ENCODE results near the gene TAF4.

Gene TAF4

DNA sequence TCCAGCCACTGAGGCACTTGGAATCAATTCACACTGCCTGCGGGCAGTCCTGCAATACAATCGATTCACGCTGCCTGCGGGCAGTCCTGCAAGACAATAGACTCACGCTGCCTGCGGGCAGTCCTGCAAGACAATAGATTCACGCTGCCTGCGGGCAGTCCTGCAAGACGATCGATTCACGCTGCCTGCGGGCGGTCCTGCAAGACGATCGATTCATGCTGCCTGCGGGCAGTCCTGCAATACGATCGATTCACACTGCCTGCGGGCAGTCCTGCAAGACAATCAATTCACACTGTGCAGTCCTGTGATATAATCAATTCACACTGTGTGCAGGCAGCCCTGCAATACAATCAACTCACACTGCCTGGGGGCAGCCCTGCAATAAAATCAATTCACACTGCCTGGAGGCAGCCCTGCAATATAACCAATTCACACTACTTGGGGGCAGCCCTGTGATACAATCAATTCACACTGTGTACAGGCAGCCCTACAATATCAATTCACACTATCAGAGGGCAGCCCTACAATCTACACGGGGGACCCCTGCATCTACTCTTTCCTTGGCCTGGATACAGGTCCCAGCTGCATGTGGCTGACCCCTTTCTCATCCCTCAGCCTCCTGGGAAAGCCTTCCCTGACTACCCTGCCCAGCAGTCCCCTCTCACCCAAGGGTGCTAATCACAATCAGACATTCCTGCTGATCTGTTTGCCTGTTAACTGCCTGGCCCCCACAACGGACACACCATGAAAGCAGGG lies 10.4 kb downstream of the TAF4 start:
- no peak overlapping the region for H3K9ac ChIP-seq (ENCODE audit: low read depth, low read length)
- no peak overlapping the region for H3K27ac ChIP-seq (ENCODE audit: low read depth, low read length)
- H3K27me3 ChIP-seq (ENCODE audit: insufficient read depth, low read length): no peaks in the 10 kb centered on the region
- no peaks in the 10 kb centered on the region; the same call in 1 of the 2 replicates for H3K36me3 ChIP-seq (ENCODE audit: insufficient read depth, low read length)
- no peaks in the 10 kb centered on the region for H3K4me1 ChIP-seq (ENCODE audit: insufficient read depth, low read length)
- no peaks in the 10 kb centered on the region for H3K9me3 ChIP-seq (ENCODE audit: insufficient read depth, low read depth, low read length)
- no peak overlapping the region for H3K4me3 ChIP-seq (ENCODE audit: low read length)
- 93% methylated on average over 21 of the region's 21 CpGs for WGBS

DNA sequence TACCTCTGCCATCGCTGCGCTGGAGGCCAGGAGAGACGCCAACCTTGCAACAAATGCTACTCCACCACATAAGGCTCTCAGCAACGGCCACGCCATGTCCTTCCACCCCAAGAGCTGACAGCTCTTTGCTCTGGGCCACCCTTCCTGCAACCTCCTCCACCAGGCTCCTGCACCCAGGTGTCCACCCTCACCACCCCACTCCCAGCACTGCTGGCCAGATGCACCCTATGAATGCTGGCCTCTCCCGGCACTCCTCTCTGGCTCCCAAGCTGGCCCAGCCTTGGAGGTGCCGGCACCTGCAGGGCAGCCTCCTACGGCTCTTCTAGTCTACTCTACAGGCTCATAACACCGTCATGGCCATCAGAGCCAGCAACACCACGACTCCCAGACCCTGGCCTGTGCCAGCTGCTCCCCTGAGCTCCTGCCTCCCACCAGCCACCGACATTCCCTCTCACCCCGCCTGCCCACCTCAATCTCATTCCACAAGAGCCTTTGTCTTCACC lies 11.2 kb downstream of the TAF4 start:
- no peak overlapping the region for H3K4me3 ChIP-seq (ENCODE audit: low read length)
- WGBS: 94% methylated on average over 12 of the region's 12 CpGs
- no peak overlapping the region for H3K27ac ChIP-seq (ENCODE audit: low read depth, low read length)
- H3K36me3 ChIP-seq (ENCODE audit: insufficient read depth, low read length): no peaks in the 10 kb centered on the region; the same call in 1 of the 2 replicates
- H3K9me3 ChIP-seq (ENCODE audit: insufficient read depth, low read depth, low read length): no peaks in the 10 kb centered on the region
- no peaks in the 10 kb centered on the region for H3K27me3 ChIP-seq (ENCODE audit: insufficient read depth, low read length)
- no peak overlapping the region for H3K9ac ChIP-seq (ENCODE audit: low read depth, low read length)
- no peaks in the 10 kb centered on the region for H3K4me1 ChIP-seq (ENCODE audit: insufficient read depth, low read length)

DNA sequence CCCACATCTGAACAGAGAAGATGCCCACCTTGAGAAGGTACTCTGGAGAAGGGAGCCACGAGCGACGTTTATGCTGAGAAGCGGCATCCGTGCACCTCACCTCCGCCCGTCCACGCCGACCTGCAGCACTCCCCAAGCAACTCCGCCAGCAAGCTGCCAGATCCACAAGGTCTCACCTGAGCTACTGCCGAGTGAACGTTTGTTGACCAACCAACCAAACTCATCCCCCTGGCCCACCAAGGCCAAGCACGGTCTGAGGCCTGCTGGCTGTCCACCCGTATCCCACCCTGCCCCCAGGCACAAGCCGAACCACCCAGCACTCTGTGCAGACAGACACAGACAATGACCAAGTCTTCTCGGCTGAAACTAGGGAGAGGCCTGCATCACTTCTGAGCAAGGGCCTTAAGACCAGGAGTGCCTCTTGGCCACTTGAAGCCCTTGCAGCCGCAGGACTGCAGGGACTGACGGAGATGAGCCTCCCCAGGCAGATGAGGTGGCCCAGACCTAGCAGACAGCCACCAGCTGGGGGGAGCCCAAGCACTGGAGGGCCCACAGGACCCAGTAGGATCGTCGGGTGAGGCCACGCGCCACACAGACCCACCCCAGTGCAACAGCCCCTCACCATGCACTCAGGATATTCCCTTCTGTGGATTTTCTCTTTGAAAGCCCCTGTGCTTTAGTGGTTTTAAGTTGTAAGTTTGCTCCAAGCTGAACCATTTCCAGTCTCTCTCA lies 12.1 kb downstream of the TAF4 start:
- Histone ChIP-seq H3K9ac (ENCODE audit: low read depth, low read length) (peak overlapping the region; percentile 17; the same call in 1 of the 2 replicates), H3K4me1 (ENCODE audit: insufficient read depth, low read length) (no peaks in the 10 kb centered on the region), H3K4me3 (ENCODE audit: low read length) (no peak overlapping the region), H3K9me3 (ENCODE audit: insufficient read depth, low read depth, low read length) (no peaks in the 10 kb centered on the region), H3K27ac (ENCODE audit: low read depth, low read length) (no peak overlapping the region), H3K36me3 (ENCODE audit: insufficient read depth, low read length) (no peaks in the 10 kb centered on the region; the same call in 1 of the 2 replicates), H3K27me3 (ENCODE audit: insufficient read depth, low read length) (no peaks in the 10 kb centered on the region)
- WGBS: 95% methylated on average over 22 of the region's 22 CpGs

DNA sequence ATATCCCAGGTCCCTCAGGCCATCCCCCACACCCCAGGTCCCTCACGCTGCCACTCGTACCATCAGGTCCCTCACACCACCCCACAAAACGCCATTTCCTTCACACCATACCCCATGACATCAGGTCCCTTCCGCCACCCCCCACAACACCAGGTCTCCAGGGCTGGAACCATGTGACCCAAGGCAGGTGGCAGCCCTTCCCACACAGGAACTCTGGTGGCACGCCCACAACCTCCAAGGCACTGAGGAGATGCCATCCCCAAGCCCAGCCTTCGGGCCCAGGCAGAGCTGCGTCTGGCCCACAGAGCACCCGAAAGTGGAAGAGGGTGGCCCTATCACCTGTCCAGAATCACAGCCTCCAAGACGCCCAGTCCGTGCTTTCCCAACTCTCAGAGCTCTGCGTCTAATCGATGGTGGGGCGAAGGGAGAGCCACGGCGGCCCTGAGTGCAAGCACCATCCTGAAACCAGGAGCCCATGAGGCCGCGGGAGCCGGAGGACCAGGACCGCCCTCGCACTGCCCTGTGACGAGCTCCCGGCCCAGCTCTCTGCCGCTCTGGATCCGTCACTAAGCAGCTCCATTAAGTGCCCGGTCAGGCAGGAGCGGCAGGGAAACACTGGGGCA lies 12.7 kb downstream of the TAF4 start:
- Histone ChIP-seq H3K27me3 (ENCODE audit: insufficient read depth, low read length) (no peaks in the 10 kb centered on the region), H3K4me1 (ENCODE audit: insufficient read depth, low read length) (no peaks in the 10 kb centered on the region), H3K4me3 (ENCODE audit: low read length) (no peak overlapping the region), H3K9ac (ENCODE audit: low read depth, low read length) (peak overlapping the region; percentile 17; the same call in 1 of the 2 replicates), H3K36me3 (ENCODE audit: insufficient read depth, low read length) (no peaks in the 10 kb centered on the region; the same call in 1 of the 2 replicates), H3K9me3 (ENCODE audit: insufficient read depth, low read depth, low read length) (no peaks in the 10 kb centered on the region), H3K27ac (ENCODE audit: low read depth, low read length) (no peak overlapping the region)
- 94% methylated on average over 26 of the region's 26 CpGs for WGBS

DNA sequence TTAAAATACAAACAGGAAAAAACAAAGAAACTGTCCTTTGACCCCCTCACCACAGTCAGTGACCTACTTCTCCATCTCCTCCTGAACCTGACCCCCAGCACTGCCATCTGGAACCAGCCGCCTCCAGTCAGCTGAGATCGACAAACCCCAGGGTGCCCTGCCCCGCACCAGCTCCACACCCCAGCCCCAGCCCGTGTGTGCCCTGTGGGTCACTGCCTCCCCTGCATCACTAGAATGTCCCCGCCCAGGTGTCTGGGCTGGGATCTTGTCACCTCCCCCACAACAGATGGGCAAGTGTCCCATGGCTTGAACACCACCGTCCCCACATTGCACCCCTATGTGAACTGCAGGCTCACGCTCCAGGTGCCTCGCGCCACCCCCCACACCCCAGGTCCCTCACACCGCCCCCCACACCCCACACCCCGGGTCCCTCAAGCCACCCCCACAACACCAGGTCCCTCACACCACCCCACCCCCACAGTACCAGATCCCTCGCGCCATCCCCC lies 13.3 kb downstream of the TAF4 start:
- Histone ChIP-seq H3K4me3 (ENCODE audit: low read length) (no peak overlapping the region), H3K27me3 (ENCODE audit: insufficient read depth, low read length) (no peaks in the 10 kb centered on the region), H3K9me3 (ENCODE audit: insufficient read depth, low read depth, low read length) (no peaks in the 10 kb centered on the region), H3K4me1 (ENCODE audit: insufficient read depth, low read length) (no peaks in the 10 kb centered on the region), H3K27ac (ENCODE audit: low read depth, low read length) (no peak overlapping the region), H3K9ac (ENCODE audit: low read depth, low read length) (no peak overlapping the region), H3K36me3 (ENCODE audit: insufficient read depth, low read length) (no peaks in the 10 kb centered on the region; the same call in 1 of the 2 replicates)
- 92% methylated on average over 12 of the region's 13 CpGs for WGBS

DNA sequence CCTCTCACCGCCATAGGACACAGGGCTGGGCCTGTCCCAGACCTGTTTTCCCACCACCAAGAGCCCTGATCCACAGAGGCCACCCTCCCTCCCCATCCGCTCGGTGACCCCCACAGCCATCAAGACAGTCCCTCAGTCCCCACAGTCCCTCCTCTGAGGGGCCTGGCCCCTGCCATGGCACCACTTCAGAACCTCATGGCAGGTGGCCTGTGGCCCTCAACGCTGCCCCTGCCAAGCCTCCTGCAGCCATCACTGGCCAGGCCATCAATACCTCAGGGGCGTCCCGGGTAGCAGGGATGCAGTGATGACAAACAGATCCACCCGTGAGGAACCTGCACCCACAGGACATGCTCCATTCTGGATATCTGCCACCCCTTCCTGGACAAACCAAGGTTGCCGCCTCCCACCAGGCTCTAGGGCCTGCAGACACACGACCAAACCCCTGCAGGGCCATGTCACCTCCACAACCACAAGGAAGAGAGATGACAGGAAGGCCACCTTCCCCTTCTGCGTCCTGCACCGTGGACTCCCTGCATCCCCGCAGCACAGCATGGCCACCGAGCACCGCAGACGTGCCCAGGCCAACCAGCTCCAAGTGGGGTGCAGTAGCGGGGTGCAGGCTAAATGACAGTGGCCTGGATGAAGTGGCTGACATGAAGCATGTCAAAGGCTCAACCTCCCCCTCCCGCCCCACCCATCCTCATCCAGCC lies 14.0 kb downstream of the TAF4 start:
- 90% methylated on average over 17 of the region's 17 CpGs for WGBS

DNA sequence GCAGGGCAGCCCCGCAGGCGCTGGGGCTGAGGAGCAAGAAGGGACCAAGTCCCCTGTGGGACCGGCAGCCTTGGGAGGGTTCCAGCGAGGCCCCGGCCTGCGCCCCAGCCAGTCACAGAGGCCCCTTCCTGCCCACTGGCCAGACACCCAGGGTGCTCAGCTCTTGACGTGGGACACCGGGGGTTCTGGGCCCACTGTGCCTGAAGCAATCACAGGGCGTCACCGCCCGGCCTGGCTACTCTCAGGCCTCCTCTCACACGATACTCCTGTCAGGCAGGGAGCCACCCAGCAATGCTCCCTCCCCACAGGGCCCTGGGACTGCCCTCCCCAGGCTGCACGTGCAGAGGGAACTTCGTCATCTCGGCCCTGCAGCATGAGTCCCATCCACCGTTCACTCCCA lies 14.5 kb downstream of the TAF4 start:
- Histone ChIP-seq H3K9me3 (ENCODE audit: insufficient read depth, low read depth, low read length) (no peaks in the 10 kb centered on the region), H3K4me1 (ENCODE audit: insufficient read depth, low read length) (peaks cover 2% of the 10 kb centered on the region; the same call in 1 of the 2 replicates)
- WGBS: 88% methylated on average over 16 of the region's 16 CpGs

More for the DNA sequence above, 14.0 kb downstream of the TAF4 start:
- Histone ChIP-seq H3K9ac (ENCODE audit: low read depth, low read length) (no peak overlapping the region), H3K27me3 (ENCODE audit: insufficient read depth, low read length) (no peaks in the 10 kb centered on the region), H3K4me3 (ENCODE audit: low read length) (no peak overlapping the region), H3K36me3 (ENCODE audit: insufficient read depth, low read length) (no peaks in the 10 kb centered on the region; the same call in 1 of the 2 replicates), H3K27ac (ENCODE audit: low read depth, low read length) (no peak overlapping the region), H3K9me3 (ENCODE audit: insufficient read depth, low read depth, low read length) (no peaks in the 10 kb centered on the region), H3K4me1 (ENCODE audit: insufficient read depth, low read length) (no peaks in the 10 kb centered on the region)

DNA sequence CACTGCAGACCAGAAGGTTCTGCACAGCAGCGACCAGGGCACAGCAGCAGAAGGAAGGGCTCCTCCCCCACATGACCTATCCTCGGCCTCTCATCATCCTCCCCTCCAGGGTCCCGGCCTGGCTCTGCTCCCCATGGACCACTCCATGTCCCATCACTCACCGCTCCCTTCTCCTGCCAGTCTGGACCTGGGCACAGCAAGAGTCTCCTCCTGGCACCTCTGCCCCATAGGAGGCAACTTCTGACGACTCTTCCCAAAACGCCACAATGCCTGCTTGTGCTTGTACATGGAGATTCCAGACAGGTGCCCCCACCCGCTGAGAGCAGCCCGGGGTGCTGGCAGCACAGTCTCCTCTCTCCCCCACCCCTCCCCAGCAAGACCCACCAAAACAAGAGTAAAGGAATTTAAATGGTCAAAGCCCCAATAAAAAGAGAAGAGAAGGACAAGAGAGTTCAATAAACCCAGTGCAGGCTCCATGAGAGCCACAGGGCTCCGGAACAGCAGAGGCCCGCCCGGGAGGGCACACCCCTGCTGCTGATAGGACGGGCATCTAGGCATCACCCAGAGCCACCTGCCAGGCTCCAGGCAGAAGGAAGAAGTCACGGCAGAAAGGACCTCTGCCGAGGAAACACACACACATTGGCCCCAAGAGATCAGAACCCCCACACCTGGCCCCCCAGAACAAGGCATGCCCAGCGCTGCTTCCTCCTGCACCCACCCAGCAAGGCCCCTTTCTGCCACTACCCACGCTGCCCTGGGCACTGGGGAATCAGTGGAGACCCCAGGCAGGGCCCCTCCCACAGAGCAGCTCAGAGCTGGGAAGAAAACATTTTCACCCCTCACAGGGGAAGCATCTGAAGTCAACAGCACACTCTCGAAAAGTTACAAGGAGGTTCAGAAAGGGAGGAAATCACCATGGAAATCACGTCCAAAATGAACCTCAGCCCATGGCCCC lies 15.2 kb downstream of the TAF4 start:
- 89% methylated on average over 18 of the region's 18 CpGs for WGBS
- no peaks in the 10 kb centered on the region for H3K9me3 ChIP-seq (ENCODE audit: insufficient read depth, low read depth, low read length)
- no peak overlapping the region for H3K4me3 ChIP-seq (ENCODE audit: low read length)
- peaks cover 7% of the 10 kb centered on the region for H3K4me1 ChIP-seq (ENCODE audit: insufficient read depth, low read length)
- H3K27ac ChIP-seq (ENCODE audit: low read depth, low read length): no peak overlapping the region
- no peak overlapping the region for H3K9ac ChIP-seq (ENCODE audit: low read depth, low read length)
- H3K36me3 ChIP-seq (ENCODE audit: insufficient read depth, low read length): no peaks in the 10 kb centered on the region; the same call in 1 of the 2 replicates
- H3K27me3 ChIP-seq (ENCODE audit: insufficient read depth, low read length): no peaks in the 10 kb centered on the region

More for the DNA sequence above, 14.5 kb downstream of the TAF4 start:
- Histone ChIP-seq H3K4me3 (ENCODE audit: low read length) (no peak overlapping the region), H3K27me3 (ENCODE audit: insufficient read depth, low read length) (no peaks in the 10 kb centered on the region), H3K9ac (ENCODE audit: low read depth, low read length) (no peak overlapping the region), H3K27ac (ENCODE audit: low read depth, low read length) (no peak overlapping the region), H3K36me3 (ENCODE audit: insufficient read depth, low read length) (no peaks in the 10 kb centered on the region; the same call in 1 of the 2 replicates)

DNA sequence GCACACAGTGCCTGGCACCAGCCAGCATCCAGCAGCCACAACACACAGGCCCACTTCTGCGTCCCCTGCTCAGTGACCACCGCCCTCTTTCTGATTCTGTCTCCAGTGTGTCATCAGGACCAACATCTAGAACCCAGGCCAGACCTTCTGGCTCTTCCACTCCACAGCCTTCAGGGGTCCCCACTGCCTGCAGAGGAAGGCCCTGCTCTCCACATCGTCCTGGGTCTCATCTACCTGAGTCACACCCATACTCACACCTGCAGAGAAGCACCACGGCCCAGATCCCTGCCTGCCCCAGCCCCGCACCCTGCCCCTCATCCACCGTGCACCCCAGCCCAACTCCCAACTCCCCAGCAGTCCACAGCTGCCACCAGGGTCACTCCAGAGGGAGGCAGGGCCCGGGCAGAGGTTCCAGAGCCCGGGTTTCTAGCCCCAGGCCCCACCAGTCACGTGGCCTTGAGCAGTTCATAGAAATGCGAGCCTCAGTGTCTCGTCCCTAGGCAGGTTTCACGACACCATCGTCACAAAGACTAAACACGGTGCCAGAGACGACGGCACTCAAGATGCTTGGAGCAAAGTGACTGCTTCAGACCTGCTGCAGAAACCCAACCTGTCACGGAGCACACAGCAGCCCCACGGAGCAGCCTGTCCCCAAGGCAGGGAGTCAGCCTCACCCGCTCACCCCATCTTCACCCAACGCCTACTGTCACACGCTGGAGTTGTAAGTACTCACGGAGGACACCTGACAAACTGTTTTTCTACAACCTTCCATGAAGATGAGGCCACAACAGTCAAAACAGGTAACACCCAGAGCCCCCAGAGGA lies 16.1 kb downstream of the TAF4 start:
- no peak overlapping the region for H3K27ac ChIP-seq (ENCODE audit: low read depth, low read length)

More for the DNA sequence above, 16.1 kb downstream of the TAF4 start:
- H3K9me3 ChIP-seq (ENCODE audit: insufficient read depth, low read depth, low read length): no peaks in the 10 kb centered on the region
- no peak overlapping the region for H3K4me3 ChIP-seq (ENCODE audit: low read length)
- WGBS: 91% methylated on average over 22 of the region's 22 CpGs
- peaks cover 16% of the 10 kb centered on the region for H3K4me1 ChIP-seq (ENCODE audit: insufficient read depth, low read length)
- H3K36me3 ChIP-seq (ENCODE audit: insufficient read depth, low read length): no peaks in the 10 kb centered on the region
- H3K27me3 ChIP-seq (ENCODE audit: insufficient read depth, low read length): no peaks in the 10 kb centered on the region
- no peak overlapping the region for H3K9ac ChIP-seq (ENCODE audit: low read depth, low read length)
